Stimulated activated CD4-positive, alpha-beta T cell treated with anti-CD3 and anti-CD28 coated beads, Interleukin-4, amount 100 ng/mL, for 1 hour (primary cell): ENCODE results near the gene TMEM178B.
"Not testable (repeated sequence)": the region's sequence is repeated elsewhere in the genome, so short reads cannot be mapped to it uniquely, and the experiment has no call there.

Source experiments
- DNase-seq: peaks from one replicate; pipeline ENCODE4 v3.0.0-alpha.2; 2020

Gene TMEM178B

DNA sequence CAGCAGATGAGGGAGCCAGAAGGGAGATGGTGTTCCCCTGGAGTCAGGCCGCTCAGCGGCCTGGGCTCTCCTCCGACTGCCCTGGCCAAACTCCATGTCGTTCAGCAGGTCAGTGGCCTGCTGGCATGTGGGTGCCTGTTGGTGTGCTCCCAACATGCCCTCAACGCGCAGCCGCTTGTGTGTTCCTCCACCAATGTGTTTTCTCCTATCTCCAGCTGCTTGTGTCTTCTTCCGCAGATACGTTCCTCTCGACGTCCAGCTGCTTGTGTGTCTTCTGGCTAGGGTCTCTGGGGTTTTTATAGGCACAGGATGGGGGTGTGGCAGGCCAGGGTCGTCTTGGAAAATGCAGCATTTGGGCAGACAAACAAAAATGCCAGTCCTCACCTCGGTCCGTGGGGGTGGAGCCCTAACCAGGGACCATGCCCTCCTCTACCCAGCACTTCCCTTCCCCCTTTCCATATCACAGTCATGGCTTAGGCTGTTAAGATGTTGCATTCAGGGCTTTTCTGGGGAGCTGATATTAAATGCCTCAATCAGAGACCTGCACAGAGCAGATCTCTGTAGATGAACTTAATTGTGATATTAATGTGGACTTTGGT, 111.6 kb downstream of the TMEM178B start:
- no peak for DNase-seq

DNA sequence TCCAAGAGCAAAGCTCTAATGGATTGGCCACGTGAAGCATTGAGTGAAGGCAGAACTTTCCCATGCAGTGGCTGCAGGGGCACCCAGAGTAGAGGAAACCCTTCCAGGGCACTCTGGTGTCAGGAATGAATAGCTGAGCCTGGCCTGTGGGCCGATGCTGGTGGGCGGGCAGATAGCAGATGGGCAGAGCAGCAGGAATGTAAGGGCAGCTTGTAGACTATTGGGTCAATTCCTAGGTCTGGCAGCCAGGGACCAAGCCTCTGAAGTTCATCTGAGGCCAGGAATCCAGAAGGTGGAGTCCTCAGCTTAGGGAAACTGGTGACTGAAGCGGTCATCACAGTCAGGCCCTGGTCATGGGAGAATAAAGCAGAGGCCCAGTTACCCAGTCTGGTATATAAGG, 115.4 kb downstream of the TMEM178B start:
- DNase-seq: no peak

DNA sequence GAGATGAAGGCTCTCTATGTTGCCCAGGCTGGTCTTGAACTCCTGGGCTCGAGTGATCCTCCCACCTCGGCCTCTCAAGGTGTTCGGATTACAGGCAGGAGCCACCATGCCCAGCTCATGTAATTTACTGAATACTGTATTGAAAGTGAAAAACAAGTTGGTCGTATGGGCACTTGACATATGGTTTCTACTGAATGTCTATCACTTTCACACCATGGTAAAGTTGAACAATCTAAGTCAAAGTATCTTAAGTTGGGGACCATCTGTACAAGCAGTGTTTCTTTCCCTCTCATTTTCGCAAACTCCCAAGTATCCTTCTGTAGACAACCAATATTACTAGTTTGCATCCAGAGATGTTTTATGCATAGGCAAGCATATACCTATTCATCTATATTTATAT, 116.6 kb downstream of the TMEM178B start:
- DNase-seq: no peak

DNA sequence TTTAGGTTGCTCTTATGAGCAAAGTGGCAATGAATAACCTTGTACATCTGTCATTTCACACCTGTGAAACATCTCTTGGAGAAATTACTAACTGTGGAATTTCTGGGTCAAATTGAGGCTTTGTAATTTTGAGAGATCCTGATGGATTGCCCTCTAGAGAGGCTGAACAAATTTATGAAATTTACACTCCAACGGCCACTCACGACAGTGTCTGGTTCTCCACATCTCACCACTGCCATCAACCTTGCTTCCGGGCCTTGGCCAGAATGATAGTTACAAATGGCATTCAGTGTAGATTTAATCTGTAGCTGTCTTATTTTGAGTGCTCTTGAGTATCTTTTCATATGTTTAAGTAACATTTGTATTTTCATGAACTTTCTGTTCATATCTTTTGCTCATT, 117.4 kb downstream of the TMEM178B start:
- DNase-seq: no peak

DNA sequence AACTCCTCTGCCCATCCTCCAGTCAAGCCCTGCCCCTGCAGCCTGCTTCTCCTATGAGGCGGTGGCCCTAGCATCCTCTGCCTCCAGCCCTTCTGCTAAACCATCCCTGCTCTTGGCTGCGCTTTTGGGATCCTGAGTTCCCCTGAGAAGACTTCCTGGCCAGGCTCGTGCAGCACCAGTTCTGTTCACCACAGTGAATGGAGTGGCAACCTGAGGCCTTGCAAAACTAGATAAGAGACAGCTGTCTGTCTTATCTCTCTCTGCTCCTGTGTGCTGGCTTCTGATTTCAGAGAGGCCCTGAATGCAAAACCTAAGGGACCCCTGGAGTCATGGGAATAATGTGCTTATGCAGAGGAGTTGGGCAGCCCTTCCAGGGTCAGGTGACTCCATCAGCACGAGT, 119.2 kb downstream of the TMEM178B start:
- no peak for DNase-seq

DNA sequence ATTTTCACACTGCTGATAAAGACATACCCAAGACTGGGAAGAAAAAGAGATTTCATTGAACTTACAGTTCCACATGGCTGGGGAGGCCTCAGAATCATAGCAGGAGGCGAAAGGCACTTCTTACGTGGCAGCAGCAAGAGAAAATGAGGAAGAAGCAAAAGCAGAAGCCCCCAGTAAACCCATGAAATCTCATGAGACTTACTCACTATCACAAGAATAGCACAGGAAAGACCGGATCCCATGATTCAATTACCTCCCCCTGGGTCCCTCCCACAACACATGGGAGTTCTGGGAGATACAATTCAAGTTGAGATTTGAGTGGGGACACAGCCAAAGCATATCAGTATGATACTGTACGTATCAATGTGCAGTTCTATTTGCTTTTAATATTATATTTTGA, 121.9 kb downstream of the TMEM178B start:
- not testable (repeated sequence) for DNase-seq

DNA sequence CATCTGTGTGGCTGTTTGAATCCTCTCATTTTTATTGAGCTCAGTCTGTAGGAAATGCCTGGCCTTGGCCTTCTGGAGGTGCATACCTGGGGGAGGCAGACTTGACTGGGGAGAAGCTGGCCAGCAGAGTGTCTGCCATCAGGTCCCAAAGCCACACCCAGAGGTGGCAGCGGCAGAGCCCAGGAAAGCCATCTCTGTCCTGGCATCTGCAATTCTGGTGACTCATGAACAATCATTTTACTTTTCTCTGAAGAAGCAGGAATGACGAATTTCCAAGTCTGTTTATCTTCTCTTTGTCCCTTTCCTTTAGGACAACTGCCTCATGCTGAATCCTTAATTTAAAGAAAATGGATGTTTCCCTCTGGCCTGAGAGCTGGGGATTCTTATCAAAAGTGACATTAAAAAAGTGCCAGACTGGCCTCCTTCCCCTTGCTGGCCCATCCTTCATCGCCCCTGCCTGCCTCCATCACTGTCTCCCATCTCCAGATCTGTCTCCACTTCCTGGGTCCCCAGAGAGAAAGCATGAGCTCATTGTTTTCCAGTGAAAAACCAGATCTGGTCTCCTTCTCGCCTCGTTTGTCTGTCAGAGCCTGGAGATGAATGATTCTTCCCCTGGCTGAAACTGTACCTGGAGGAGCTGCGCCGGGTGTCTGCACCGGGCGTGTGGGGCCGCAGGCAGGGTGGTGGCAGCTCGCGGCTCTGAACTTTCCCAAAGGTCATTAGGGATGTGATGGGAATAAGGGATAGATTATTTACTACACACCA, 124.5 kb downstream of the TMEM178B start:
- DNase-seq: no peak

DNA sequence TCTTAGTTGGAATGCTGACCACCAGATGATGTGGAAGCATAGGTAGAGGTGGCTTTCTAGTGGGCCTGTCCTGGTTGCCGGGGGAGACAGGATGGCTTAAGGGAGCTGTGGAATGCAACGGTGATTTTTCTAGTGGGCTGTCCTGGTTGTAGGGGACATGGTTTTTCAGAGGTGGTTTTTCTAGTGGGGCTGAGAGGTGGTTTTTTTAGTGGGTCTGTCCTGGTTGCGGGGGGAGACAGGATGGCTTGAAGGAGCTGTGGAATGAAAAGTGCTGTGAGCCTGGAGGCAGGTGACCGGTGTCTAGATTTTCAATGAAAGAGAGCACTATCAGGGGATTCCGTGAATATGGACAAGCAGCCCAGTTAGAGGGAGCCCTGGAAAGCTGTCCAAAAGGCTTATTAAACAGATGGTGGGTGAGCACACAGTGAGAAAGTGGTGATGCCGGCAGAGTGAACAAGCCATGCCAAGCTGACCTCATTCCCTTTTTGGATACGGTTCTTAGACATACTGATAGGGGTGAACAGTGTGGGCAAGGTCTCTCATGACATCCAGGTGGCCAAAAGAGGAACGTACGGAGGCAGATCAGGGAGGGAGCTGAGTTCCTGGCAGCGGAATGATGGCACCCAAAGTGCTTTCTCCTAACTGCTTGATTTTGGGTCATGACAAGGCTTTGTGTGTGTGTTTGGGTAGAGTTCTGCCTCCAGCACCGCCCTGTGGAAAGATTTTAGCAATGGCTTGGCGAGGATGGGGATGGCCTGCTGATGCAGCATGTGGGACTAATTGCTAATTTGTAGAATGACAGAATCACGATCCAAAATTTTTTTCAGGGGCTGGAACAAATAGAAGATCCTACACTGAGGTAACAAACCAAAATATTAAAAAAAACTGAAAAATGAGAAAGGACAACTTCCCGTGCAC, 126.6 kb downstream of the TMEM178B start:
- no peak for DNase-seq

DNA sequence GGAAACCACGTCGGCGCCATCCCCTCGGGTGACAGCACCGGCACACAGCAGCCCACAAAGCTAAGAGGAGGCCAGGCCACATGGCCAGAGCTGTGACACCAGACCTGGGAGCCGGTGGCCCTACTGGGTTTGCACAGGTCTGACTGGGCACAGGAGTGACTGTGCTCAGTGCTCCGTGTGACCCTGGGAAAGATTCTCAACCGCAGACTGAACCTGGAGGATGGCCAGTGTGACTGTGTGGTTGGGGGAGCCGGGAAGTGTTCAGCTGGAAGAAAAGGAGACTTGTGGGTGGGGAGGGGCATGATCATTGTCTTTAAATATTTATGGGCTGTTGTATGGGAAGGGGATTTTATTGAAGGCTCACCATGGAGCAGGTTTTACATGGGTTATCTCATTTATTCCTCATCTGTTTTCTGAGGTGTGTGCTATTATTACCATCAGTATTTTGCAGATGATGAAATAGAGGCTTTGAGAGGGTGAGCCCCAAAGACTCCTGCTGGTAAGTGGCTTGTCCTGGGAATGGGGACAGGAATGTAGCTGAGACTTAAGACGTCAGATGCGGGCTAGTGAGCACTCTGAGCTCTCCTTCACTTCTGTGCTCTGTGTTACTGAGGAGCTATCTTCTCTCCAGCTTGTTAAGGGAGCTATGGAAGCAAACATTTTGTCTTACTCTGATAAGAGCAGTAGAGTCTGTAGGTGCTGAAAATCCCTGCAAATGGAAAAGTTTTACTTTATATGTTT, 127.5 kb downstream of the TMEM178B start:
- no peak for DNase-seq

DNA sequence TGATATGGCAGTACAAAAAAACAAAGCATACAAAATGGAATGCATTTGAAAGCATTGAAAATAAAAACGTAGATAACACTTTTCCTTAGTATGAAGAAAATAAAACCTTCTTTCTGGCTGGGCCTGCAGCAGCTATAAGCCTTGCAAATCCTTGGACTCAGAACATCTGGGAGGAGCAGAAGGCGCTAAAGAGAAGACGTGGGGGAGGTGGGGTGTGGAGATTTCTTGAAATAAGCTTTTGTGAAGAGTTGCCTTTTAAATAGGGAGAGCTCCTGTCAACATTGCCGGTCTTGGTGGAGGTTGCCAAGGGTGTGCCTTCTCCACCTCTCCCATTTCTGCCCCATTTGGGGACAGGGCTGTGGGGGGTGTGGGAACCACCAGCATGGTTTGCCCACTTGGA, 128.7 kb downstream of the TMEM178B start:
- no peak for DNase-seq

DNA sequence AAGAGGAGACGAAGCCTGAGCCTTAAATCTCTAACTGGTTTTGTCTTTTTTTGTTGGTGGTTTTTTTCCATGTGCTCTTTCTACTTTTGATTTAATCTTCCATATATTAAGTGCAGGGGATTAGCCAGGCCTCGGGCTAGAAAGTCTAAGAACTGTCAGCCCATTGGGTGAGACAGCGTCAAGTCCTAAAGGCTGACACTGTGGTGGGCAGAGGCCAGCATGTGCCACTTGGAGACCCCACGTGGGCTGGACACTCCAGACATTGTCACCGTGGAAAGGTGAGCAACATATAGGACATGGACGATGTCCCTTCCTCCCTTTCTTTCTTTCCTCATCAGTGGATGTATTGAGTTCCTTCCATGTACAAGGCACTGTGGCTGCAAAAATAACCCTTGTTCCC, 129.3 kb downstream of the TMEM178B start:
- DNase-seq: no peak

DNA sequence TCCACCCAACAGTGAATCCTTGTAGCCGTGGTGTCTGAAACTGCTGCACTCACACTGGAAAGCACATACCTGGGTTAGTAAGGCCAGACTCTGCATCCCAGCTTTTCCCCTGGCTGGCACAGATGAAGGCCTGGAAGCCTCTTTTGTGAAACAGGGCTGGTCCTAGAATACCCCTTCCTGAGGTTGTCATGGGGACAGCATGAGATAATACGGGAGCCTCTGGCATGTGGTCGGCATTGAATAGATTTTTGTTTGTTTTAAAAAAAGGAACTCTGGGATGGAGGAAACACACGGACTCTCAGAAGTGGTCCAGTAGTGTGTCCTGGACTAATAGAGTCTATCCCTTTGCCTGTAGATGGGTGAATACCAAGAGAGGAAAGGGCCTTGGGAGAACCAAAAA, 129.7 kb downstream of the TMEM178B start:
- DNase-seq: no peak

DNA sequence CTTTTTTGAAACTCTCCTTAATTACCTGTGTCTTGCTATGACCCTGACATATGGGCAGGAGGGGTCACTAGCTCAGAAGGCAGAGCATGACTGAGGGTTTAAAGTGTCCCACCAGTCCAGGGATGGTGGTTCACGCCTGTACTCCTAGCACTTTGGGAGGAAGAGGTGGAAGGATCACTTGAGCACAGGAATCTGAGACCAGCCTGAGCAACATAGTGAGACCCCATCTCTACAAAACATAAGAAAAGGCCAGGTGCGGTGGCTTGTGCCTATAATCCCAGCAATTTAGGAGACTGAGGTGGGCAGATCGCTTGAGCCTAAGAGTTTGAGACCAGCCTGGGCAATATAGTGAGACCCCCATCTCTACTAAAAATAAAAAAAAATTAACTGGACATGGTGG, 133.8 kb downstream of the TMEM178B start:
- no peak for DNase-seq

DNA sequence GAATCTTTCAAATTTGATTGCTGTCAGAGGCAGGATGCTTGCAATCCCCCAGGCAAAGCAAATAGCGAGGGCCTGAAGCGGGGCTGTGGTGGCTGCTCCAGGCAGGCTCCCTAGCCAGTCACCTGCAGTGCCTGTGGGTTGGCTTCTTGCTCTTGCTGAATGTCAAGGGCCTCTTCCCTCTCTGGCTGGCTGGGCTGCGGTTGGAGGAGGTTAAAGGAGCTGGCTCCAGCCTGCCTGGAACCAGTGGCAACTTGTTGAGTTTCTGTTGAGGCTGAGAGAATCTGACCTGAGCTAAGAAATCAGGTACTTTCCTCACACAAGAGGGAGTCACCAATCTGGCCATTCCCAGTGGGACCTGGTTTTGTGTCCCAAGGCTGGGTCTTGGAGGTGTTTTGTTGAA, 134.7 kb downstream of the TMEM178B start:
- no peak for DNase-seq

DNA sequence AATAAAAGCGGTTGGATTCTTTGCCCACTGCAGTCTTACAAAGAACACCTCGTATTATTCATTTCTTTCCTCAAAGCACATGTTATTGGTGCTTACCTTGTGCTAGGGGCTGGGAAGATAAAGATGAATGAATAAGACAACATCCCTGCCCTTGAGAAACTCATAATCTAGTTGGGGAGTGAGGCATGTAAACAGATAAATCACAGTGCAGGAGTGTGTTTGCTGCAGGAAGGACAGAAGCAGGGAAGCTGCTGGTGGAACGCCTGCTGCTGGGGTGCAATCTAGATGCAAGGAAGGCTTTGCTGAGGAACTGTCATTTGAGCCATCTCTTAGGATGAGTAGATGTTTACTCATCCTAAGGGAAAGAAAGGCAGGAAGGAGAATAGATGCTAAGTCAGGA, 135.6 kb downstream of the TMEM178B start:
- DNase-seq: no peak

DNA sequence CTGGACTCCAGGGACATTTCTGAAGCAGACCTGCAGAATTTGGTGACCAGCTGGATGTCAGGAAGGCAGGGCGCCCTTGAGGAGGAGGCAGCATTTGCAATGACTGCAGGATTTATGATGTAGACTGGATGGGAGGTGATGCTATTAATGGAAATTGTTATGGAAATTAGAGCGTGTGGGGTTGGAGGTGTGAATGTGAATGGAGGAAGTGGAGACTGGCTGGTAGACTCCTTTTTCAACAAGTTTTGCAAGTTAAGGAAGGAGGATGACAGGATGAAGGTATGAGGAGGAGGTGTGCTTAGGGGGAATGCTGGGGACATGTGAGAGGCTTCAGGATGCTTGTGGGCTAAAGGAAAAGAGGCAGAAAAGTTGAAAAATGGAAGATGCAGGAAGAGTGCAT, 137.0 kb downstream of the TMEM178B start:
- DNase-seq: no peak

DNA sequence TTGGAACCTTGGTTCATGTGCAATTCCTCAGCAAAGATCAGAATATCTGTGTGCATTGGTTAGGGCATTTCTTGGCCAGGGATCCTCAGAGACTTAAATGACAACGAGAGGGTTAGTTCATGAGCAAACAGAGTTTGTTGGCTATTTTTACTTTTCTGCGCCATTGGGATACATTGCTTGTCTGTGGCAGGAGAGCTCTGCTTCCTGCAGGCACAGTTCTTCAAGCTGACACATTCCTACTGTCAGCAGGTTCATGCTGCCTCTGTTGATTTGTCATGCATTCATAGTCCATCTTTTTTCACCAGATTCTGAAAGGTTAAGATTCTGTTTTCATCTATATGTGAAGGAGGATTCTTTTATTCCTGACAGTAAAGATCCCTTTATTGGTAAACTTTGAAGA, 139.4 kb downstream of the TMEM178B start:
- DNase-seq: no peak

DNA sequence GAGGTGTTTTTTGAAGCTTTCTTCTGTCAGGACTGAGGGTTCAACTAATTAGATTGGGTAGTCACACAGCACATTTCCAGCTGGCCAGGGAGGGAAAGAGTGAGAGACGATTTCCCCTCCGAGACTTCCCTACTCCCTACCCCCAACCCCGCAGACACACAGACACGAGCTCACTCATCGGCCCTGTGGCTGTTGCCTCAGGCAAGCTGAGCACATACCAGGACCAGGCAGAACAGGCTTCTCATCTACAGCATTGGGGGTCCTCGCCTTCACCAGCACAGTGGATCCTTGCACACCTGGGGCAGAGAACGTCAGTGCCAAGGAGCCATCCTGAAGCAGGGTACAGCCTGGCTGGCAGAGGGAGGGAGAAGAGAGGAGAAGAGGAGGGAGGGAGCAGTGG, 144.1 kb downstream of the TMEM178B start:
- DNase-seq: no peak

DNA sequence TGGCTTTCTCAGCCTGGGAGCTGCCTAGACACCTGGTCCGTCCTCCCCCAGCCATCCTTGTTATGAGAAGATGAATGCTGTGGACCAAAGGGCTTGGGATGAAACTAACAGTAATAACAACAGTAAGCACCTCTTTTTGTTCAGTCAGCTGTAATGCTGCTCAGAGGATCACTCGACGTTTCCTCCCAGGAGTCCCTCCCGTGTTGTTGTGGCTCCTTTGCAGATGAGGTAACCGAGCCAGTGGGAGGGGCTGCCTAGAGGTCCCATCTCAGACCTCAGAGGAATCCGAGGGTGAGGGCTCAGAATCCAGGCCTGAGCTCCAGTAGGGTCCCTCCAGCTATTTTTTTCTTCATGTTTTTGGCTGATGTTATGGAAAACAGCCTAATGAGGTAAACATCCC, 145.1 kb downstream of the TMEM178B start:
- no peak for DNase-seq

DNA sequence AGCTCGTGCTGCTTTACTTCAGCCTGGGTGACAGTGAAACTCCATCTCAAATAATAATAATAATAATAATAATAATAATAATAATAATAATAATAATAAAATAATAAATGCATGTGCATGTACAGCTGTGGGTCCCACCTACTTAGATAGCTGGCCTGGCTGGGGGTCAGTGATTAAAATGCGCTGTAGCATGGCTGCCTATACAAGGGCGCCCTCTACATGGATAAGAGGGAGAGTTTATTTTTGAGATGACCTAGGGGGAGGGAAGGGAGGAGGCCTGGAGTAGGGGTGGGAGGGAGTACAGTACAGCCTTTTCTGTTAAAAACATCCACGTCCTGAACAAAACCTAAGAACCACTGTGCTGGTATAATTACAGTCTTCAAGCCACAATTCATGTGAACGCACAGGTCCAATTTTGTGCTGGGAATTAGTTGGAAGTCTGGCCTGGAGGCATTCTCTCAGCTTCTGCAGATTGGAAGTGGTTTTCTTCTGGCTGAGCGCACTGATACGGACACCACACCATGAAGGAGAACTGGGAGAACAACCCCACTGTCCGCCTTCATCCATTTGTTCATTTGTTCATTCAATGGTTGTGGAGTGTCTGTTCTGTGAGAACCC, 146.5 kb downstream of the TMEM178B start:
- no peak for DNase-seq

DNA sequence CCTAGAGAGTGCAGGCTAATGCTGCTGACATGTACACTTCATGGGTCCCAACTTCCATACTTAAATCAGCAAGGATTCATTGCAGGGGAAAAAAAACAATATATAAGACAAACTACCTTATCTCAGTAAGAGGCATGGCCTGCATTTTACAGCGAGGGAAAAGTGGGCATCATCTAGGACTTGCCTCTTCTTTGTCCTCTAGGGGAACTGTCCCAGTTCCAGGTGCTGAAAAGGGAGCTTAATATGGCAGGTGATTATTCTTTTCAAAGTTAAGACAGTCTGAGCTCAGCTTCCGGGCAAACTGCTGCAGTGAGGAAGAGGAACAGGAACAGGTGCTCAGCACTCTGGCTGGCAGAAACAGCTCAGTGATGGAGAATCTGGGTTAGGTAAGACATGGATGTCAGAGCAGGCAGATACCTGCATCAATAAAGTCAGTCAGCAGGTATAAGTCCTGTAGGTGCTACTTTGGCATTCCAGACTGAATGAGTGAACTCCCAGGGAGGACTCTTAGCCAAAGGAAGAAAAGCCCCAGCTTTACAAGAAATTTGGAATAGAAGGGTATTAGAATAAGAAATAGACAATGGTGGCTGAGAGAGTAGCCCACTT, 147.2 kb downstream of the TMEM178B start:
- no peak for DNase-seq

DNA sequence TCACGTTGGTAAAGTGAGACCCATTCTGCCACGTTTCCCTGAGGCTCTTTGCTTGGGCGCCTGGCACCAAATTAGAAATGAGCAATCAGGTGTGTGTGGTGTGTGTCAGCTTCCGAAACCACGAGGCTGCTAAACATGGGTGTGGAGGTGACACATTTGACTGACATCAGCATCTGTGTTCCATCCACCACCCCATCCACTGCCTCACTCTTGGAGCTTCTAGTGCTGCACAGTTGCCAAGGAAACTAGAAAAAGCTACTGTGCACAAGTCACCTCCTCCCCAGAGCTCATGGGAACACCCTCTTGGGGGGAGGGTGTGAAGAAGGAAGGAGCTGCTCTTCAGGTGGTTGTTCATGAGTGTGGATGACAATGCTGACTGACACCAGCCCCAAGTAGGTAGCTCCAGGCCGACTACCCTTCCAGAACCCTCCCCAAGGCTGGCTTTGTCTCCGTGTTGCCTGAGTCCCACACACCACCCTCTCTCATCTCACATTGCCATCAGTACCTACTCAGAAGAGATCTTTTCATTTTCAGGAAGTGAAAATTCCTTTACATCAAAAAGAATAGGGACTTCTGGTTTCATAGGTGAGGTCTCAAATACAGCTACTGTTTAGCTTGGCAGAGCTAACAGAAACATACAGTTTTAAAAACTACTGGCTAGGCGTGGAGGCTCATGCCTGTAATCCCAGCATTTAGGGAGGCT, 152.2 kb downstream of the TMEM178B start:
- no peak for DNase-seq
